Parathyroid adenoma (tissue), 2 donors: ENCODE data around the gene HMGCS1.
A peak's percentile ranks its signal among the peaks of the same experiment; 100 is the strongest.
"Not testable (repeated sequence)": the region's sequence is repeated elsewhere in the genome, so short reads cannot be mapped to it uniquely, and the experiment has no call there.

Experiments
- H2AFZ ChIP-seq: fragments of 300-600 bp; sonication (generic); one replicate; pipeline ENCODE4 v1.7.0; 2017; ENCODE audit warnings: antibody characterized with exemption, mild to moderate bottlenecking
- H3K27ac ChIP-seq: fragments of 300-600 bp; sonication (generic); one replicate; pipeline ENCODE4 v1.7.0; 2017
- H3K27me3 ChIP-seq: fragments of 300-600 bp; sonication (generic); one replicate; pipeline ENCODE4 v1.7.0; 2017; ENCODE audit warnings: low read length; ENCODE audit not compliant: control insufficient read depth, insufficient read depth
- H3K36me3 ChIP-seq: fragments of 300-600 bp; sonication (generic); one replicate; pipeline ENCODE4 v1.7.0; 2017; ENCODE audit warnings: low read length; ENCODE audit not compliant: control insufficient read depth, insufficient read depth
- H3K4me1 ChIP-seq: fragments of 300-600 bp; sonication (generic); one replicate; pipeline ENCODE4 v1.7.0; 2017; ENCODE audit warnings: control low read depth
- H3K4me2 ChIP-seq: fragments of 300-600 bp; sonication (generic); one replicate; pipeline ENCODE4 v1.7.0; 2017; ENCODE audit warnings: low read length
- H3K4me3 ChIP-seq: fragments of 300-600 bp; sonication (generic); one replicate; pipeline ENCODE4 v1.7.0; 2017; ENCODE audit warnings: low read depth, low read length
- H3K79me2 ChIP-seq: fragments of 300-600 bp; sonication (generic); one replicate; pipeline ENCODE4 v1.7.0; 2017; ENCODE audit warnings: control low read depth
- H3K9ac ChIP-seq: fragments of 300-600 bp; sonication (generic); one replicate; pipeline ENCODE4 v1.7.0; 2017; ENCODE audit warnings: mild to moderate bottlenecking
- H3K9me3 ChIP-seq: fragments of 300-600 bp; sonication (generic); one replicate; pipeline ENCODE4 v1.7.0; 2017; ENCODE audit warnings: low read length; ENCODE audit not compliant: control insufficient read depth
- TF ChIP-seq, protein P1 (sequence below): fragments of 300-600 bp; sonication (generic); IDR thresholded peaks from one replicate; pipeline ENCODE4 v1.7.0; 2017; ENCODE audit warnings: antibody characterized with exemption, mild to moderate bottlenecking
- donor health status: primary hyperparathyroidism.

HMGCS1 gene

DNA sequence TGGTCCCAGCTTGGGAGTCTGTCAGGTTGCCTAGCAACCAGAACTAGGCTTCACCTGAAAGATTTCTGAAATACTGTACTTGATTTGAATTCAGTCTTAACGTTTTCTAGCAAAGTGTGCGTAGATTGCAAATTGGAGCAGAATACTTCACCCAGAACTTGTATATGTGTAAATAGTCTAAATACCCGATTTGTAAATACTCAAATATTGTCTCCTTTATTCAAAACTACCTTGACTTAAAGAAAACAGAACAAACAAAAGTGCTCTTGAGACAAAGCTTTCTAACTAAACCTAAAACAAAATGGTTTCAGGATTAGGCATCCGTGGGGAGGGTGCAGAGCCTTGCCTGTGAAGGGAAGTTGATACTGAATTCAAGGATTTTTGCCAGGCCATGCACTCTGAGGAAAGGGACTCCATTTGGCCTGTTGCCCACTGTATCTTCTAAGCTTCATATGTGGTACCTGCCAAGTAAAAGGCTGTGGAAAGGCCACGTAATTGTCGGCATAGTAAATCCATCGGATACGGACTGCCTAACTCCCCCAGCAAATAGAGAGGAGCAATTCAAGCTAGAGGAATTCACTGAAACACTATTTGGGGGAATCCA, 744 bp upstream of the HMGCS1 start:
- H3K9me3 ChIP-seq, result no peaks in the 10 kb centered on the region
- no peaks in the 10 kb centered on the region for H3K36me3 ChIP-seq
- H3K4me3 ChIP-seq, result peak overlapping the region; percentile 62
- H3K4me2 ChIP-seq, result peak overlapping the region; percentile 76
- no peaks in the 10 kb centered on the region for H3K27me3 ChIP-seq
- H3K27ac ChIP-seq, result peak overlapping the region; percentile 86
- no peaks in the 10 kb centered on the region for H3K4me1 ChIP-seq
- peak overlapping the region; percentile 87 for H2AFZ ChIP-seq
- TF ChIP-seq, protein P1, sequence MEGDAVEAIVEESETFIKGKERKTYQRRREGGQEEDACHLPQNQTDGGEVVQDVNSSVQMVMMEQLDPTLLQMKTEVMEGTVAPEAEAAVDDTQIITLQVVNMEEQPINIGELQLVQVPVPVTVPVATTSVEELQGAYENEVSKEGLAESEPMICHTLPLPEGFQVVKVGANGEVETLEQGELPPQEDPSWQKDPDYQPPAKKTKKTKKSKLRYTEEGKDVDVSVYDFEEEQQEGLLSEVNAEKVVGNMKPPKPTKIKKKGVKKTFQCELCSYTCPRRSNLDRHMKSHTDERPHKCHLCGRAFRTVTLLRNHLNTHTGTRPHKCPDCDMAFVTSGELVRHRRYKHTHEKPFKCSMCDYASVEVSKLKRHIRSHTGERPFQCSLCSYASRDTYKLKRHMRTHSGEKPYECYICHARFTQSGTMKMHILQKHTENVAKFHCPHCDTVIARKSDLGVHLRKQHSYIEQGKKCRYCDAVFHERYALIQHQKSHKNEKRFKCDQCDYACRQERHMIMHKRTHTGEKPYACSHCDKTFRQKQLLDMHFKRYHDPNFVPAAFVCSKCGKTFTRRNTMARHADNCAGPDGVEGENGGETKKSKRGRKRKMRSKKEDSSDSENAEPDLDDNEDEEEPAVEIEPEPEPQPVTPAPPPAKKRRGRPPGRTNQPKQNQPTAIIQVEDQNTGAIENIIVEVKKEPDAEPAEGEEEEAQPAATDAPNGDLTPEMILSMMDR, result no peak
- H3K79me2 ChIP-seq, result peaks cover 30% of the 10 kb centered on the region
- no peak overlapping the region for H3K9ac ChIP-seq

DNA sequence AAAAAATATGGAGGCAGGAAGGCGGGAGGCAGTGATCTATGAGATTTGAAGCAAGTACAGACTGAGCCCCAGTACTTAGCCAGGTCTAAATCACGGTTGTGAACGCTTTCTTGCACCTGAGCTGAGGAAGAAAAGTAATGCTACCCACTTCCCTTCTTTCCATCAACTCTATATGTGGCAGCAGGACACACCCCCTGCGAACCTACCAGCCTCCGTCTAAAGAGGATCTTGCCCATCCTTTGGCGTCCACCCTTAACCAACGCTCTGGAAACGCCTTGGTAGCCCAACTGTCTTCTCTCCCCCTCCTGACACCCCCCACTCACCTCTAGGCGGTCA, 545 bp downstream of the HMGCS1 start:
- Histone ChIP-seq H3K9me3 (no peaks in the 10 kb centered on the region), H3K9ac (peak overlapping the region; percentile 91), H3K27me3 (no peaks in the 10 kb centered on the region), H3K36me3 (no peaks in the 10 kb centered on the region), H3K79me2 (peaks cover 30% of the 10 kb centered on the region), H3K4me3 (peak overlapping the region; percentile 95), H3K4me1 (no peaks in the 10 kb centered on the region), H3K27ac (peak overlapping the region; percentile 86), H2AFZ (peak overlapping the region; percentile 84), H3K4me2 (peak overlapping the region; percentile 79)
- TF ChIP-seq, protein P1, result no peak

DNA sequence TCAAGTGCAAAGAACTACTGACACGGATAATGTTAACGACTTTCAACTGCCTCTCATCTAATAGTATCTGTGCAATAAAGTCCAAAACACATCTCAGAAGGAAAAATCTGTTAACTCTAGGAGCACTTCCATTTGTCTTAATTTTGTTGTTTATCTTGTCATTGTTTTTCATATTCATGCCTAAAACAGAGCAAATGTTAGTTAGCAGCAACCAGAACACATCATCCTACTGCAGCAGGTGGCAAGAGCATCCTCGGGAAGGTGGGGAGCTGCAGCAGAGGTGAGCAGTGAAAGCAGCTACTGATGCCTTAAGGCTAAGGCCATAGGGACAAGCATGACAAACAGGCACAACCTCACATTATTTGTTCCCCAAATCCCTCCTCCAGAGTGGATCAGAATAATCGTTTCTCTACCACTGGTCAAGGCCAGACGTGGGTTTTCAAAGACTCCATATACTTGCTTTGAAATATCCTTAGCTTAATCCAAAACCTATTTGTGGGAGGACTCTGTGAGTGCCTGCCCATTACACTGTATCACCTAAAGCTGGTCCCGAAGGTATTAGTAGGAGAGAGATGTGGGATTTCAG, 1.0 kb downstream of the HMGCS1 start:
- TF ChIP-seq, protein P1, result no peak
- Histone ChIP-seq H3K9me3 (no peaks in the 10 kb centered on the region), H3K27me3 (no peaks in the 10 kb centered on the region), H2AFZ (peak overlapping the region; percentile 84), H3K4me1 (no peaks in the 10 kb centered on the region), H3K27ac (no peak overlapping the region), H3K79me2 (peaks cover 30% of the 10 kb centered on the region), H3K36me3 (no peaks in the 10 kb centered on the region), H3K4me3 (peak overlapping the region; percentile 95), H3K9ac (no peak overlapping the region), H3K4me2 (peak overlapping the region; percentile 79)

DNA sequence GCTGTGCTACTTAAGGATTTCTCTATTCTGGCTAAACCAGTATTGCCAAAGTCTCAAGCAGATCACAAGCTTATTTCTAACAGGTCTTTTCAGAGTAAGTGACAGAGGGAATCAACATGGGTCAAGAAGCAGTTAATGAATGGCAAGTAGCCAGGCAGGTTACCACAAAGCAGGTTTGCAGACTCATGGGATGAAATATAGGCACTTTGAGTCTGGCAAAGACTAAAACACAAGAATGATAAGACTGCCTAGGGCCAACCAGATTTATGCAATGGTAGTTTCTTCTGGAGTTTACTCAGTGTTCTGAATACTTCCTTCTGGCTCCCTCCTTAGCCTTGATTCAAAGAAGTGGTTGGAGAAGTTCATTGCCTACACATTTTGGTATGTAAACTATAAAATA, 3.6 kb downstream of the HMGCS1 start:
- Histone ChIP-seq H2AFZ (no peak overlapping the region), H3K27me3 (no peaks in the 10 kb centered on the region), H3K79me2 (peaks cover 40% of the 10 kb centered on the region), H3K9me3 (no peaks in the 10 kb centered on the region), H3K36me3 (no peaks in the 10 kb centered on the region), H3K4me2 (no peak overlapping the region), H3K4me3 (no peak overlapping the region), H3K9ac (no peak overlapping the region), H3K27ac (no peak overlapping the region), H3K4me1 (no peaks in the 10 kb centered on the region)
- TF ChIP-seq, protein P1, result no peak

DNA sequence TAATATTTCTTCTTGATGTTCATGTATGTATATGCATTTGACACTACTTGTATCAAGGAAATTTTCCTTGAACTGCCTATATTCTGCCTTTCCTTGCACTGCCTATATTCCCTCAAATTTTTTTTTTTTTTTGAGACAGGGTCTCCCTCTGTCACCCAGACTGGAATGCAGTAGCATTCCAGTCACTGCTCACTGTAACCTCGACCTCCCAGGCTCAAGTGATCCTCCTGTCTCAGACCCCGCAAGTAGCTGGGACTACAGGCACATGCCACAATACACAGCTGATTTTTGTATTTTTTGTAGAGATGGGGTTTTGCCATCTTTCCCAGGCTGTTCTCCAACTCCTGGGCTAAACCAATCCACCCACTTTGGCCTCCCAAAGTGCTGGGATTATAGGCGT, 4.1 kb downstream of the HMGCS1 start:
- no peaks in the 10 kb centered on the region for H3K27me3 ChIP-seq
- H3K9me3 ChIP-seq, result no peaks in the 10 kb centered on the region
- no peaks in the 10 kb centered on the region for H3K4me1 ChIP-seq
- no peak overlapping the region for H3K4me2 ChIP-seq
- peaks cover 41% of the 10 kb centered on the region for H3K79me2 ChIP-seq
- no peak overlapping the region for H2AFZ ChIP-seq
- TF ChIP-seq, protein P1, result no peak
- no peak overlapping the region for H3K4me3 ChIP-seq
- H3K36me3 ChIP-seq, result no peaks in the 10 kb centered on the region
- H3K9ac ChIP-seq, result no peak overlapping the region
- H3K27ac ChIP-seq, result no peak overlapping the region

DNA sequence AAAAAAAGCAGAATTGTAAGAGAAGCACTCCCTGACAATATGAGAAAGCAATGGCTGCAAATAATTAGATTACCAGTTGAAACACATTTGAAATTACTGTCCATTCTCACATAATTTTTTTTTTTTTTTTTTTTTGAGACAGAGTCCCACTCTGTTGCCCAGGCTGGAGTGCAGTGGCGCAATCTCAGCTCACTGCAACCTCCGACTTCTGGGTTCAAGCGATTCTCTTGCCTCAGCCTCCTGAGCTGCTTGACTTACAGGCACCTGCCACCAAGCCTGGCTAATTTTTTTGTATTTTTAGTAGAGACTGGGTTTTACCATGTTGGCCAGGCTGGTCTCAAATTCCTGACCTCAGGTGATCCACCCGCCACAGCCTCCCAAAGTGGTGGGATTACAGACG, 6.3 kb downstream of the HMGCS1 start:
- H3K36me3 ChIP-seq, H3K4me1 ChIP-seq, H2AFZ ChIP-seq, H3K4me2 ChIP-seq, H3K27ac ChIP-seq, H3K27me3 ChIP-seq, H3K4me3 ChIP-seq, H3K9ac ChIP-seq, H3K9me3 ChIP-seq: not testable (repeated sequence)
- H3K79me2 ChIP-seq, result peaks cover 35% of the 10 kb centered on the region
